NCI-H345 (cell line): ENCODE measurements around the gene AGPAT1.
"Not testable (repeated sequence)": the region's sequence is repeated elsewhere in the genome, so short reads cannot be mapped to it uniquely, and the experiment has no call there.

Experiments
- DNase-seq: peaks from one replicate; lab custom pipeline; 2025; lab: John Stamatoyannopoulos, UW

The AGPAT1 gene

GRCh38 chr6:32148289-32149091 lies 27.4 kb downstream of the AGPAT1 start:
- DNase-seq: peak; percentile 5

DNA sequence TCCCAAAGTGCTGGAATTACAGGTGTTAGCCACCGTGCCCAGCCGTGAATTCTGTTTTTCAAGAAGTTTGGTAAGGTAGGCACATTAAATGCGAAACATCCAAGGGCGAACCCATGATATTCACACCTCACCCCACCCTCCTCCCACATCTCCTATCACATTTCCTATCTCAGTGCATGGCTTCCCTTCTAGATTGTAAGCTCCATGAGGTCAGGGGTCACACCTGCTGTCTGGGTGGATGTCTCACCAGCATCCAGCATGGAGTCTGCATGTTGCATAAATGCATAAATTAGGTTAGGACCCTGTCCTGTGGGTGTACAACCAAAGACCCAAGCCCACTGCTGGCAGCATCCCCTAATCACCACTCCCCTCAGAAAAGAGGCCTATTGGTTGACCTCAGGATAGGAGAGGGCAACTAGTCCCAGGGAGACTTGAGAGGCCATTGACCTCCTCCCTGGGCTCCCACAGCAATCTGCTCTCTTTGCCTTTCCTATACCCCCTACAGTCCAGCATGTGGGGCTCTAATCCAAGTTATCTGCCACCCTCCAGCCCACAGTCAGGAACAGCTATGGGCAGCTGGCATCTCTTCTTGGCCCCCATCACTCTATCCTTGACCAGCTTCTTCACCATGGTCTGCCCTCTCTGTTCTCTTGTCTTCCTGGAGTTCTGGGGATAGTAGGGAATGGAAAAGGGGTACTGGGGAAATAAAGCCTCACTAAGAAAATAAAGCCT lies 28.3 kb downstream of the AGPAT1 start:
- no peak for DNase-seq

GRCh38 chr6:32146687-32147086 lies 29.2 kb downstream of the AGPAT1 start:
- DNase-seq: no peak

DNA sequence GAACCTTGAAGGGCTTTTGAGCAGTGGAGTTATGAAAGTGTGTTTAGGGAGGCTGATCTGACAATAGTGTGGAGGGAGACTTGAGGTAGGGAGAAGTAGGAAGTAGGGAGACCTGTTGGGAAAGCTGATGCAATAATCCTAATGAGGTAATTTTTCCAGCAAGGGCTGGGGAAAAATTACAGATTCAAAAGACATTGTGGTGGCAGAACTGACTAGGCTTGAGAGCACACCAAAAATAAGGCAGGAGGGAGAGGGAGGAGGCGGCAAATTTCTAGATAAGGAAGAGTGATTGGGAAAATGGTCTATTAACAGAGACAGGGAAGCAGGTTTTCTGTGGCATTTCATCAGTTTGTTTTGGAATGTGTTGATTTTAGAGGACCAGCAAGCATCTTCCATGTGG lies 29.6 kb downstream of the AGPAT1 start:
- no peak for DNase-seq

DNA sequence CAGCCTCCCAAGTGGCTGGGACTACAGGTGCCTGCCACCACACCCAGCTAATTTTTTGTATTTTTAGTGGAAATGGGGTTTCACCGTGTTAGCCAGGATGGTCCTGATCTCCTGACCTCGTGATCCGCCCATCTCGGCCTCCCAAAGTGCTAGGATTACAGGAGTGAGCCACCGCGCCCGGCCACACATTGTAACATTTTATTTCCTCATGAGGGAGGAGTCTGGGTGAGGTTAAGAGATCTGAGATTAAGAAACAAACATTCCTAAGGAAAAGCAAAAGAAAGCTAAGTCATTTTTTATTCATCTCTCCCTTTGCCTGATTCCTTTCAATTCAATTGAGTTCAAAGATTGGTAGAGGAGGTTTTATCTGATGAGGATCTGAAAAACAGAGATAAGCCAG lies 31.6 kb downstream of the AGPAT1 start:
- DNase-seq: not testable (repeated sequence)

DNA sequence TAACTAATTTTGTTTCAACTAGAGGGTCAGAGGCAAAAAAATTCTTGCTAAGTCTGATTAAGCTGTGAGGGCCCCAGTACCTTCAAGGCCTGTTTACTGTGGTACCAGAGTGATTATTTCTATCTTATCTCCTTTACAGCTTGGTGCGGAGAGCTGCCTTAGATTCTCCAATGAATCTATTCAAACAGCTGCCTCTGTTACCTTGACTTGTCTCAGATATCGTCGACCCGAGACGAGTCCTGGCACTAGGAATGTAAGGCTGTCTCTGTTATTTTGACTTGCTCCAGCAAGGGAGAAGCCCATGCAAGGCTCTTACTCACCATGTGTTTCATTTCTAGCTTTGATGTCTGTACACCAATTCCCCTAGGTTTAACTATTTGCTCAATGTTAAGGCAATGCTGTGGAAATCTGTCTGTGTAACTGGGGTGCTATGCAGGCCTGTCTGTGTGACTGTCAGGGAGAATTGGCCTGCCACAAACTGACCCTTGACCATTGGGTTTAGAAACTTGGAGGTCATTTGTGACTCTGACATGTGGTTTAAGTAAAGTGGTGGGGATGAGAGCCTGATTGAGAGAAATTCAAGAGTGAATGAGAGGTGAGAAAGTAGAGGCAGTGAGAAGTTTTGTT lies 35.4 kb downstream of the AGPAT1 start:
- no peak for DNase-seq

- DNase-seq: no peak
Measured at GRCh38 chr6:32139590-32139989, 36.3 kb downstream of the AGPAT1 start.

DNA sequence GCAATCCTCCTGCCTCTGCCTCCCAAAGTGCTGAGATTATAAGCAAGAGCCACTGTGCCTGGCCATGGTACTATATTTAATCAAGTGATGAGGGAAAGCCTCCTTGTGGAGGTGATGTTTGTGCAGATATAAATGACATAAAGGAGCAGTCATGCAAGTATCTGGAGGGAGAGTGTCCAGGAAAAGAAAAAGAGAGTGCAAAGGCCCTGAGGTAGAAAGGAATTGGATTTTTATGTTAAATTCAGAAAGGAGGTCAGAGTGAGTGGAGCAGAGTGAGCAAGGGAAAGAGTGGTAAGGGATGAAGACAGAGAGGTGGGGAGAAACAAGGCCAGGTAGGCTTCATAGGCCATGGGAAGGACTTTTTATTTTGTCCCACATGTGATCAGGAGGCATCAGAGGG lies 38.4 kb downstream of the AGPAT1 start:
- no peak for DNase-seq

DNA sequence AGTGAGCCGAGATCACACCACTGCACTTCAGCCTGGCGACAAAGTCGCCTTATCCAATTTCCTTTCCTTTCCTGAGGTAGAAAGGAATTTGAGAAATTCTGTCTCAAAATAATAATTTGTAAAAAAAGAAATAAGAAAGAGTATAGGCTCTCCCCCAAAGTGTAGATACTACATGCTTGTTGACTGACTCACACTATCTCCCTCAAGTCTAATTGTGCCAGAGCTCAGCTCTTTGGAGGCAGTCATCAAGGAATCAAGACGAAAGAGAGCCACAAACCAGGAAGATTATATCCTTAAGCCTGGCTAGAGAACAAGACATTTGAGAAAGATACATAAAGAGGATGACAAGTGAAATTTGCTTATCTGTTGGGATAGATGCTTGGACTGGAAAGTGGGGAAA lies 42.1 kb downstream of the AGPAT1 start:
- DNase-seq: no peak

DNA sequence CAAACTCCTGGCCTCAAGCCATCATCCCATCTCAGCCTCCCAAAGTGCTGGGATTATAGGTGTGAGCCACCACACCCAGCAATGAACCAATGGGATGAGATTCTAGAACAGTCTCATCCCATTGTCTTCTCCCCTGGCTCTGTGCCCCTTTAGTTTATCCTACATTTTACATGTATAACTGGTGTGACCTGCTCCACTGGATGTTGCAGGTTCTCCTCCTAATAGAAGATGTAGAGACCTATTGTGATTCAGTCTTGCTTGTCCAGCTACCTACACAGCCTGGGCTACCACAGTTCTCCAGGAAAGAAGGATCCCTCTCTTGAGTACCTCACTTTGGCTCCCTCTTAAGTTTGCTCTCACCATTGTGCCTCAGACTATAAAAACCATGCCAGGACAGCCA lies 43.8 kb downstream of the AGPAT1 start:
- peak; percentile 7 for DNase-seq

GRCh38 chr6:32131439-32131948 lies 44.4 kb downstream of the AGPAT1 start:
- DNase-seq: no peak

GRCh38 chr6:32129297-32130088 lies 46.4 kb downstream of the AGPAT1 start:
- DNase-seq: no peak

DNA sequence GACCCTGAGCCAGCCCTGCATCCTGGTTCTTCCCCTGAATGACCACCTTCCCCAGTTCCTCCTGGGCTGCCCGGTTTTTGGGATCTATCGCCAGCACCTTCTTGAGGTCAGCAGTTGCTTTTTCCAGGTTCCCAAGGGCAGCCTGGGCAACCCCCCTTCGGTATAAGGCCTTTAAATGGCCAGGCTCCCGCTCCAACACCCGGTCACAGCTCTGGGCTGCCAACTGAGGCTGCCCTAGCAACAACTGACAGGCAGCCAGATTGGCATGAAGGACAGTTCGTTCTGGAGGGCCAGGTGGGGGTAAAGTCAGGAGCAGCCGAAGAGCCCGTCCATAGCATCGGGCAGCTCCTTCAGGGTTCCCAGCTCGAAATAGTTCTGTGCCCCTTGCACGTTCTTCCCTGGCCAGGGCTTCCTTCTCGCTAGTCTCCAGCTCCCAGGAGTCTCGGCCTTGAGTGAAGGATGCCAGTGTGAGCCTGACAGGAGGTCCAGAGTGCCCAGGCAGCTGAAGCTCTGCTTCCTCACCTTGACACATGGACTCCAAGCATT lies 47.1 kb downstream of the AGPAT1 start:
- DNase-seq: no peak

GRCh38 chr6:32127717-32128592 lies 47.9 kb downstream of the AGPAT1 start, which contains the start of gene ATF6B:
Gene ATF6B (minus strand): TSS chr6:32128246. CDS start chr6:32128207, 39 bp downstream.
- peak; percentile 99 for DNase-seq

DNA sequence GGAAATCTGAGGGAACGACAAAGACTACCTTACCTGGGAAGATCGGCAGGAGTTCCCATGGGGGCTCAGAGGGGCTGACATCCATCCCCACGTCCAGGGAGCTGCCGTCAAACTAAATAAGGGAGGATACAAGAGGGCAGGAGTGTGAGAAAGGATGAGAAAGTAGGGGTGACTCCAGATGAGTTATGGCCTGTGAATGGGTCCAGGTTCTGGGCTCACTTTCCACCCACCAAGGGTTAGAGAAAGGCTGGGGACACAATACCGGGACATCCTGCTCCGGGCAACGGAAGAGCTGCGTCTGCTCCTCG lies 48.5 kb downstream of the AGPAT1 start:
- no peak for DNase-seq

- no peak for DNase-seq
Measured at GRCh38 chr6:32126880-32127279, 49.0 kb downstream of the AGPAT1 start.

GRCh38 chr6:32123681-32124080 lies 52.2 kb downstream of the AGPAT1 start:
- no peak for DNase-seq

GRCh38 chr6:32120573-32121059 lies 55.3 kb downstream of the AGPAT1 start:
- DNase-seq: no peak

DNA sequence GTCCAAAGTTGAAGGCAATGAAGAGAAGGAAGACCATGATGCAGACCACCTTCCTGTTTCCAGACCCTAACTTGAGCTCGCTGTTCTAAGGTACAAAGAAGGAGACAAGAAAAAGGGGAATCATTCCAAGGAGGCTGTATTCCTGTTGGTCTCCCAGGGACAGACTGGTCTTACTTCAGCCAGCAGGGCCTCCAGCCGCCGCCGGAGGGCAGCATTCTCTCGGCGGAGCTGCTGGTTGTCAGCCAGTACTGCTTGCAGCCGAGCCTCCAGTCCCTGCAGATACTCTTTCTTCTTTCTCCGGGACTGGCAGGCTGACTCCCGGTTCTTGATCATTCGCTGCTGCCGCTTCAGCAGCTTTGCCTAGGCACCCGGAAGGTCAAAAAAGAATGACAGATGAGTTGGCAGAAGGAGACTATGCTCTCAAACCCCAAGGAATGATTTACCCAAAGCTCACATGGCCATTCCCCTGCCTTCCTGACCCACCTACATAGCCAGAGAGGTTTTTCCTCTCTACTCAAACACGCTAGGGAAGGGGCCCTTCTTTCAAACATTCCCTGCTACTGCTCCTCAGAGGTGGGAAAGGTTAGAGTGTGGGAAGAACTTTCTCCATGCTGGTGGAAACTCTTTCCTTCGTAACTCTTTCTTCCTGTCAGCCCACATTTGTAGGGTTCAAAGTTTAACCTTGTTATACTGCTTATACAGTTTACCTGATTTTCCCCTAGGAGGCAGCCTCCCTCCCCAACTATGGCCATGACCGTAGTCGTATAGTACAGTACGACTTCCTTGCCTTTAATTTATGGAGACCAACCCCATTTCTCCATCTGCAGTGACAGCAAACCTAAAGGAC lies 56.9 kb downstream of the AGPAT1 start:
- peak; percentile 57 for DNase-seq
